ENCODE measurements around the gene CKMT1A.
"Not testable (repeated sequence)": the region's sequence is repeated elsewhere in the genome, so short reads cannot be mapped to it uniquely, and the experiment has no call there.

The CKMT1A gene

DNA sequence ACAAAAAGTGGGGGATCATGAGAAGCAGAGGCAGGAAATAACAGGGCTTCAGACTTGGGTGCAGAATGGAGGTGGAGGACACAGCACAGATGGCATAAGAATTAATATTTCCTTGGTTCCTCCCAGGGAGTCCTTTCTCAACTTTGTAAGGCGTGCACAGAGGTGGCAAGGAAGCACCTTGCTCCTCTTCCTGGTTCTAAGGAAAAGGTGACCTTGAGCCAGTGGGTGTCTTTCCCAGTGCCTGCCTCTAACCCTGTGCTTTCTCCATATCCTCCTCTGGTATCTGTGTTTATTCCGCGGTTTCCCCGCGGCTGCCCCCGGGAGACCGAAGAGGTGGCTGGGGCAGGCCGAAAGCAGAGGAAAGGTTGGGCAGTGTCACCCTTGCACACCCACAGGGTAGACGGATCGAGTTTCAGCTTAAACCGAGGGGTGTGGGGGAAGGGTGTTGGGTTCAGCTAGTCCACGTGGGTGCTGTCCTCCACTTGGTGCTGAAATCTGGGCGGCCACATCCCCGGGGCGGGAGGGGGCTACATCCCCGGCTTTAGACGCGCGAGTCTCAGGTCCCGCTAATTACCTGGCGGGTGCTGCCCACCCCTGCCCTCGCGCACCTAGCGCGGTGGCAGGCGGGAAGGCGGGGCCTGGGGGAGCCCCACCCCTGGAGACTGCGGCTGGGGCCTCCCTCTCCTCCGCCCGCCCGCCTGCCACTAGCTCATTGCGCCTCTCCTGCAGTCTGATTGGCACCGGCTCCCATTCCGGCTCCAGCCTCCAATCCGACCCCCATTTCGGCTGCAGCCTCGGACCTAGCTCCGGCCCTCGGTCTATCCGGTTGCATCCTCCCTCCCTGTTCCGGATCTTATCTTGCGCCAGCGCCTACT, at the start of gene CKMT1A:
TSS of gene CKMT1A (plus strand) at position 712 of the 875 bp plus-strand sequence. CDS start 192 bp downstream, outside the sequence.
- not testable (repeated sequence) for H3K27me3 ChIP-seq (ENCODE audit: low read depth, low read length); H3K9ac ChIP-seq (ENCODE audit: low read length); H2AFZ ChIP-seq (ENCODE audit: low read depth, low read length); H3K4me2 ChIP-seq (ENCODE audit: low read length); H3K36me3 ChIP-seq (replicated peaks; ENCODE audit: low read depth, low read length); H3K79me2 ChIP-seq (ENCODE audit: low read length); H3K9me3 ChIP-seq (ENCODE audit: insufficient read depth, low read length); H3K27ac ChIP-seq (ENCODE audit: low read length); H4K20me1 ChIP-seq (ENCODE audit: insufficient read depth, low read length); H3K4me3 ChIP-seq (ENCODE audit: low read length); H3K4me1 ChIP-seq (ENCODE audit: low read length)

DNA sequence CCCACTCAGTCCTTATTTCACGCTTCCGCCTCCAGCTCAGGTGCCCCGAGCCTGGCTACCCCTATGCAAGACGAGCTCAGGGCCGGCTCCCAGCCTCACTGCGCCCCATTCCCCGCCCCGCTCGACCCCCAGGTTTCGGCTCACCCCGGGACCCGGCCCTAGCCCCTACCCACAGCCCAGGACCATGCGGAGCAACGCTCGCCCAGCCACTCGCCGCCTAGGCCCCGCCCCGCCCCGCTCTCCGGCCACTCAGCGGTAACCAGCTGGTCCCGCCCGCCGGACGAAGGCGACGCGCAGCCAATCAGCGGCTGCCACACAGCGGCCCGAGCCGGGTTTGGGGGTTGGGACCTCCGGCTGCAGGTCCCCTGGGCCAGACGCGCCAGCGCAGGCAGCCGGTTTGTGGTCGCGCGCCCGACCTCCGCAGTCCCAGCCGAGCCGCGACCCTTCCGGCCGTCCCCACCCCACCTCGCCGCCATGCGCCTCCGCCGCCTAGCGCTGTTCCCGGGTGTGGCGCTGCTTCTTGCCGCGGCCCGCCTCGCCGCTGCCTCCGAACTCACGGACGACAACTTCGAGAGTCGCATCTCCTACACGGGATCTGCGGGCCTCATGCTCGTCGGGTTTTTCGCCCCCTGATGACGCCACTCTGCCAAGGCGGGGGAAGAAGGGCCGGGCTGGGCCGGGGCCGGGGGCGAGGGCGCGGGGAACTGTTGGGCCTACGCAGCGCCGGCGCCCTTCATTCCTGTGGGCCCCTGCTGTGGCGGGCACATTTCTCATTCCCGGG, 44.8 kb upstream of the CKMT1A start, which contains the start of gene CATSPER2:
TSS of gene CATSPER2 (minus strand) at position 196 of the 781 bp plus-strand sequence. CDS start 783 bp downstream, outside the sequence.
- H3K9ac ChIP-seq (ENCODE audit: low read length): no peak within 1 kb of the TSS
- H3K27ac ChIP-seq (ENCODE audit: low read length): no peak within 1 kb of the TSS
- H3K4me1 ChIP-seq (ENCODE audit: low read length): peaks cover 21% of the 10 kb centered on the region
- TF ChIP-seq, protein P1, sequence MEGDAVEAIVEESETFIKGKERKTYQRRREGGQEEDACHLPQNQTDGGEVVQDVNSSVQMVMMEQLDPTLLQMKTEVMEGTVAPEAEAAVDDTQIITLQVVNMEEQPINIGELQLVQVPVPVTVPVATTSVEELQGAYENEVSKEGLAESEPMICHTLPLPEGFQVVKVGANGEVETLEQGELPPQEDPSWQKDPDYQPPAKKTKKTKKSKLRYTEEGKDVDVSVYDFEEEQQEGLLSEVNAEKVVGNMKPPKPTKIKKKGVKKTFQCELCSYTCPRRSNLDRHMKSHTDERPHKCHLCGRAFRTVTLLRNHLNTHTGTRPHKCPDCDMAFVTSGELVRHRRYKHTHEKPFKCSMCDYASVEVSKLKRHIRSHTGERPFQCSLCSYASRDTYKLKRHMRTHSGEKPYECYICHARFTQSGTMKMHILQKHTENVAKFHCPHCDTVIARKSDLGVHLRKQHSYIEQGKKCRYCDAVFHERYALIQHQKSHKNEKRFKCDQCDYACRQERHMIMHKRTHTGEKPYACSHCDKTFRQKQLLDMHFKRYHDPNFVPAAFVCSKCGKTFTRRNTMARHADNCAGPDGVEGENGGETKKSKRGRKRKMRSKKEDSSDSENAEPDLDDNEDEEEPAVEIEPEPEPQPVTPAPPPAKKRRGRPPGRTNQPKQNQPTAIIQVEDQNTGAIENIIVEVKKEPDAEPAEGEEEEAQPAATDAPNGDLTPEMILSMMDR (IDR thresholded peaks at IDR 0.05; ENCODE audit: low read depth, low read length): no peak
- no peak for TF ChIP-seq EZH2phosphoT487 (IDR thresholded peaks at IDR 0.05; ENCODE audit: low read depth)
- no peak within 1 kb of the TSS for H2AFZ ChIP-seq (ENCODE audit: low read depth, low read length)
- no peaks in the 10 kb centered on the region for H3K9me3 ChIP-seq (ENCODE audit: insufficient read depth, low read length)
- no peak within 1 kb of the TSS for H3K4me2 ChIP-seq (ENCODE audit: low read length)
- H3K4me3 ChIP-seq (ENCODE audit: low read length): no peak within 1 kb of the TSS
- H3K36me3 ChIP-seq (replicated peaks; ENCODE audit: low read depth, low read length): no peaks in the 10 kb centered on the region
- H3K79me2 ChIP-seq (ENCODE audit: low read length): no peaks in the 10 kb centered on the region
- H4K20me1 ChIP-seq (ENCODE audit: insufficient read depth, low read length): no peaks in the 10 kb centered on the region
- no peaks in the 10 kb centered on the region for H3K27me3 ChIP-seq (ENCODE audit: low read depth, low read length)

DNA sequence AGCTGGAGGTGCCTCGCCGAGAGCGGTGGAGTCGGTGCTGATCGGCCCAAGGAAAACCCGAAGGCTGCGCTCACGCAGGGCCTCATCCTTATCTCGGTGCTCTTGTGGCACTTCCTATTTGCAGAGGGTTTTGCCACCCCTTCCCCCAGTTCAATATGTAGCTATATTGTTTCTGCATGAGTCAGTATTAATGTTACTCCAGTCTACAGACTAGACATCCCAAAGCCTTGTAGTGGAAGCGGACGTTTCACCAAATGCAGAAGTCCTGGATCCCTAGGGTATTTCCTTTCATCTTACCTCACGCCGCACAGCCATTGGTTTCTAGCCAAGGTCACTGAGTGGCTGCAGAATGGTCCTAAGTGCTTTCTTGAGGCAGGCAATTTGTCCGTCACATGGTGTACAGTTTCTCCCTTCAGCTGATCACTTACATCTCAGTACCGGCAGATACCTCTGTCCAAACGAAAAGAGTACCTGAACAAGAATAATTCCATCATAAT, 44.2 kb upstream of the CKMT1A start:
- not testable (repeated sequence) for H3K36me3 ChIP-seq (replicated peaks; ENCODE audit: low read depth, low read length)

DNA sequence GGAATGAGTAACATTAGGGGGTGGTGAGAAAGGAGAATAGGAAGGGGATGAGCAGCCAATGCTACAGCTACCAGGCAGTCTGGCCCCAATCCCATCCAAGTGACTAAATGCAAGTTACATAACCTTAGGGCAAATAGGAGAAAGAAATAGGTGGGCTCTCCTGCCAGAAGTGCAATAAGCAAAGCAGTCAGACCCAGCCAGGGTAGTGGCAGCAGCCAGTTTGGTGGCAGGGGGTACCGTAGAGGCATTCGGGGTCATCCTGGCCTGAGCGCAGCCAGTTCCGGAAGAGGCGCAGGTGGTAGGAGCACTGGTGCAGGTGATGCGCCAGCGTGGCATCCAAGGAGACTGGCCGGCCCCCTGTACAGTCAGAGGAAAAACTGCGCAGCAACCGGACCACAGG, 33.9 kb upstream of the CKMT1A start:
- H3K27ac ChIP-seq (ENCODE audit: low read length); H3K79me2 ChIP-seq (ENCODE audit: low read length); H4K20me1 ChIP-seq (ENCODE audit: insufficient read depth, low read length); H3K36me3 ChIP-seq (replicated peaks; ENCODE audit: low read depth, low read length); H3K4me3 ChIP-seq (ENCODE audit: low read length); H3K4me2 ChIP-seq (ENCODE audit: low read length); H3K9me3 ChIP-seq (ENCODE audit: insufficient read depth, low read length); H3K9ac ChIP-seq (ENCODE audit: low read length); H3K27me3 ChIP-seq (ENCODE audit: low read depth, low read length); H2AFZ ChIP-seq (ENCODE audit: low read depth, low read length); H3K4me1 ChIP-seq (ENCODE audit: low read length): not testable (repeated sequence)

More for the DNA sequence above, 44.2 kb upstream of the CKMT1A start:
- not testable (repeated sequence) for H3K27ac ChIP-seq (ENCODE audit: low read length); H3K9ac ChIP-seq (ENCODE audit: low read length); H2AFZ ChIP-seq (ENCODE audit: low read depth, low read length); H3K4me3 ChIP-seq (ENCODE audit: low read length); H3K79me2 ChIP-seq (ENCODE audit: low read length); H4K20me1 ChIP-seq (ENCODE audit: insufficient read depth, low read length); H3K9me3 ChIP-seq (ENCODE audit: insufficient read depth, low read length); H3K27me3 ChIP-seq (ENCODE audit: low read depth, low read length); H3K4me2 ChIP-seq (ENCODE audit: low read length)
- peaks cover 21% of the 10 kb centered on the region for H3K4me1 ChIP-seq (ENCODE audit: low read length)

DNA sequence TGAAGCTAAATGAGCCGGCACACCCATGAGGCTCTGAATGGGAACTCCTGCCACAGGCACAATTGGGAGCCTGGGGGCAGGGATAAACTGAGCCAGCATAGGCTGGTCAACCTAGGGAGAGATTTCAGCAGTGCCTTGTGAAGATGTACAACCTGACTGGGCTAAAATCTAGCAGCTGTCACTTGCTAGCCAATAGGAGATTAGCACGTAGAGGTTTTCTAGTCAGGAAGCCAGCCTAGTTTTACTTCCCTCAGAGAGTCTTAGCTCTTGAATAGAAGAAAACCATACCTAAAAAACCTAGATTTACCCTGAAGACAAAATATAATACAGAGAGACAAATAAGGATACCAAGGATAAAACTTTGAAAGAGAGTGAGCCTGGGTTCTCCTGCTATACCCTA, 31.4 kb upstream of the CKMT1A start:
- H3K4me2 ChIP-seq (ENCODE audit: low read length); H3K9me3 ChIP-seq (ENCODE audit: insufficient read depth, low read length); H3K27me3 ChIP-seq (ENCODE audit: low read depth, low read length); H2AFZ ChIP-seq (ENCODE audit: low read depth, low read length); H4K20me1 ChIP-seq (ENCODE audit: insufficient read depth, low read length); H3K4me3 ChIP-seq (ENCODE audit: low read length); H3K36me3 ChIP-seq (replicated peaks; ENCODE audit: low read depth, low read length); H3K4me1 ChIP-seq (ENCODE audit: low read length); H3K27ac ChIP-seq (ENCODE audit: low read length); H3K79me2 ChIP-seq (ENCODE audit: low read length); H3K9ac ChIP-seq (ENCODE audit: low read length): not testable (repeated sequence)

DNA sequence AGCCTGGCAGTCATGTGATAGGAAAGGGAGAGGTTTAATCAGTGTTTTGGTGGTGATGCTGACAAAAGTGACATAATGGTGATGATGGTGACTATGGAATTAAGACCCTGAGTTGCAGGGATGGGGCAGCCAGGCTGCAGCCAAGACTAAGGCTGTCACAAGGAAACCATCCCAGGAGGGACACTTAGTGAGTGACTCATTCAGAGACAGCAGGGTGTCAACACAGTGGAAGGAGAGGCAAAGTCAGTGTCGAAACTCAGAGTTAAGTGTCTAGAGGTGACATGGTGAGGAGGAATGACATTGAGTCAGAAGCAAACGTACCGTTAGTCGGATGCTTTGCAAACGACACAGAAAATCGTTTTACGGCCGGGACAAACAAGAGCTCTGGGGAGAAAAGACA, 30.3 kb upstream of the CKMT1A start:
- not testable (repeated sequence) for H3K9me3 ChIP-seq (ENCODE audit: insufficient read depth, low read length); H3K36me3 ChIP-seq (replicated peaks; ENCODE audit: low read depth, low read length); H3K4me1 ChIP-seq (ENCODE audit: low read length); H3K79me2 ChIP-seq (ENCODE audit: low read length); H3K4me3 ChIP-seq (ENCODE audit: low read length); H3K9ac ChIP-seq (ENCODE audit: low read length); H2AFZ ChIP-seq (ENCODE audit: low read depth, low read length); H3K27ac ChIP-seq (ENCODE audit: low read length); H4K20me1 ChIP-seq (ENCODE audit: insufficient read depth, low read length); H3K27me3 ChIP-seq (ENCODE audit: low read depth, low read length); H3K4me2 ChIP-seq (ENCODE audit: low read length)

DNA sequence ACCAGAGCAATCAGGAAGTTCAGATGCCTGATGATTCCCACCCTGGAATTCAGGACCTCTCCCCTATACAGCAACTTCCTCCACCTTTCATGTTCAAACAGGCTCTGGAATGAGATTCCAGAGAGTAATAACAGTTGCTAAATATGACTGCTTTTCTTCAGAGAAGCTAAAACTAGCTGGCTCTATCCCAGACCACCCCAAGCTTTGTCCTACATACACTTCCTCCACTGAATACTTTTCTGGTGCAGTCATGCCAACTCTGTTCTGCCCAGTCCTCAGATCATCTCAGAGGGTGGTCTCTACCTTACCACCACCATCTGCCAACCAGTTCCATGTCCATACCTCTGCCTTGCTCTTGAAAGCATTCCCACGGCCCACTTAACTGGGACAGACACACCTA, 27.5 kb upstream of the CKMT1A start:
- H3K9me3 ChIP-seq (ENCODE audit: insufficient read depth, low read length); H3K79me2 ChIP-seq (ENCODE audit: low read length); H3K4me2 ChIP-seq (ENCODE audit: low read length); H3K27ac ChIP-seq (ENCODE audit: low read length); H3K36me3 ChIP-seq (replicated peaks; ENCODE audit: low read depth, low read length); H4K20me1 ChIP-seq (ENCODE audit: insufficient read depth, low read length); H3K4me1 ChIP-seq (ENCODE audit: low read length); H3K9ac ChIP-seq (ENCODE audit: low read length); H3K27me3 ChIP-seq (ENCODE audit: low read depth, low read length); H3K4me3 ChIP-seq (ENCODE audit: low read length); H2AFZ ChIP-seq (ENCODE audit: low read depth, low read length): not testable (repeated sequence)

DNA sequence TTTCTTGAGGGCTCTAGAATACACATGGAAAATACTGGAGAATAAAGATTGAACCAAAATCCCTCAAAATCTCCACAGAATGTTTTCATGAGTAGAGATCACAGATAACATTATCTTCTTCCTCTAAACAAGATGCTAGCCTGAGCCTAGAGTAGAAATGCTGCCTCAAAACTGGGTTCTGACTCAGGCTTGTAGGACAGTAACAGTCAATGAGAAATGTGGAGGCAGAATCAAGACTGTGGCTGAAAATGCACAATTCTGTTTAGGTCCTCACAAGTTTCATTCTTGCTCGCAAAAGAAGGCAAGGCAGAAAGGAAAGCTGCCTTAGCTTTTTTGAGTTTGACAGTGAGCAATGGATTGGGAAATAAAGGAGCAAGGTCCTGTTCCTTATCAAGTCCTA, 19.5 kb upstream of the CKMT1A start:
- not testable (repeated sequence) for H3K4me3 ChIP-seq (ENCODE audit: low read length); H3K79me2 ChIP-seq (ENCODE audit: low read length); H3K4me1 ChIP-seq (ENCODE audit: low read length); H3K9ac ChIP-seq (ENCODE audit: low read length); H3K4me2 ChIP-seq (ENCODE audit: low read length); H3K36me3 ChIP-seq (replicated peaks; ENCODE audit: low read depth, low read length); H3K27me3 ChIP-seq (ENCODE audit: low read depth, low read length); H3K9me3 ChIP-seq (ENCODE audit: insufficient read depth, low read length); H3K27ac ChIP-seq (ENCODE audit: low read length); H2AFZ ChIP-seq (ENCODE audit: low read depth, low read length); H4K20me1 ChIP-seq (ENCODE audit: insufficient read depth, low read length)

All from OCI-LY3 (cell line).